Measurements from ENCODE around the gene JMJD8. TPM values are rescaled to one million over a fixed set of nuclear protein-coding genes. Genes with fewer than 3 reads are reported as not detected.

JMJD8 gene
- total RNA-seq, 4 donors from 2014 or later: 73.2 to 114 (median 88.1) TPM

- H3K9me3 ChIP-seq: no peaks in the 10 kb centered on the region
- H3K27me3 ChIP-seq: peaks cover 0 to 21% (median 0%) of the 10 kb centered on the region in 4 donors
- intact Hi-C loops (cut with DNase I): loop anchor here (5.0 kb wide), 2 partner anchors 48 to 233 kb away; partner anchors contain the start of gene DECR2
- peak overlapping the region; percentile 66 to 91 (median 82) for H3K4me3 ChIP-seq
- H3K27ac ChIP-seq (replicated peaks in 1 of 4): peak overlapping the region; percentile 93 to 98 (median 95)
- H3K4me1 ChIP-seq: peaks cover 29 to 49% (median 42%) of the 10 kb centered on the region in 4 donors
- peaks cover 10 to 24% (median 19%) of the 10 kb centered on the region in 4 donors for H3K36me3 ChIP-seq
- no peak for DNase-seq (ENCODE audit: extremely low spot score)
- WGBS: 3% methylated on average over 20 of the region's 55 CpGs
- TF ChIP-seq POLR2A (IDR thresholded peaks at IDR 0.05; ENCODE audit: low read depth) (peak; percentile 8), EP300 (IDR thresholded peaks at IDR 0.05) (no peak)
Measured at GRCh38 chr16:635573-636205, 48.4 kb downstream of the JMJD8 start.

DNA sequence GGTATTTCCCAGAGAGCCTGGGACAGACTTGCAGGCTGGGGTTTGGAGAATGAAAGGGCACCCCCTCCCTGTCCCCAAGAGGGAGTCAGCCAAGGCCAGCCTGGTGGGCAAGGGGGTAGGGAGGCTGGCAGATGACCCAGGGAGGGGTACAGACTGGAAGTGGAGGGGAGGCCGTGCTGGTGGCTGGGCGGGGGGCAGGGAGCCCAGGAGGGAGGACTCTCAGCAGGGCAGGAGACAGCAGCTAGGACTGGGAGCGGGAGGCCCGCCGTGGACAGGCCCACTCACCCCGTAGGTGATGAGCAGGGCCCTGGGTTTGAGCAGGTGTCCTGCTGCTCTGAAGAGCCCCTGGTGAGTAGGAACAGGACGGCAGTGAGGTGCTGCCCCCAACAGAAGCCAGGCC lies 49.1 kb downstream of the JMJD8 start:
- H3K4me1 ChIP-seq: peaks cover 34 to 52% (median 46%) of the 10 kb centered on the region in 4 donors
- H3K9me3 ChIP-seq: no peaks in the 10 kb centered on the region
- 79% methylated on average over 6 of the region's 7 CpGs for WGBS
- H3K4me3 ChIP-seq: peak overlapping the region; percentile 66 to 91 (median 82)
- intact Hi-C loops (cut with DNase I): loop anchor here (5.0 kb wide), 2 partner anchors 48 to 233 kb away; partner anchors contain the start of gene DECR2
- peaks cover 10 to 24% (median 19%) of the 10 kb centered on the region in 4 donors for H3K36me3 ChIP-seq
- no peak overlapping the region for H3K27ac ChIP-seq (replicated peaks in 1 of 4)
- TF ChIP-seq EP300 (IDR thresholded peaks at IDR 0.05) (no peak), POLR2A (IDR thresholded peaks at IDR 0.05; ENCODE audit: low read depth) (no peak), POLR2AphosphoS5 (IDR thresholded peaks at IDR 0.05) (no peak), CTCF (IDR thresholded peaks at IDR 0.05) (no peak)
- no peak for DNase-seq (ENCODE audit: extremely low spot score)
- H3K27me3 ChIP-seq: peaks cover 0 to 21% (median 0%) of the 10 kb centered on the region in 4 donors

GRCh38 chr16:634051-634670 lies 50.0 kb downstream of the JMJD8 start:
- peaks cover 10 to 25% (median 20%) of the 10 kb centered on the region in 4 donors for H3K36me3 ChIP-seq
- no peak for DNase-seq (ENCODE audit: extremely low spot score)
- no peak overlapping the region for H3K4me3 ChIP-seq
- H3K4me1 ChIP-seq: peaks cover 34 to 60% (median 53%) of the 10 kb centered on the region in 4 donors
- no peaks in the 10 kb centered on the region for H3K9me3 ChIP-seq
- intact Hi-C loops (cut with DNase I): no loop called here
- WGBS: 87% methylated on average over 20 of the region's 22 CpGs
- no peak for TF ChIP-seq POLR2AphosphoS5 (IDR thresholded peaks at IDR 0.05)
- TF ChIP-seq EP300 (IDR thresholded peaks at IDR 0.05): no peak
- no peak for TF ChIP-seq CTCF (IDR thresholded peaks at IDR 0.05)
- no peak for TF ChIP-seq POLR2A (IDR thresholded peaks at IDR 0.05; ENCODE audit: low read depth)
- H3K27ac ChIP-seq (replicated peaks in 1 of 4): no peak overlapping the region
- peaks cover 0 to 21% (median 0%) of the 10 kb centered on the region in 4 donors for H3K27me3 ChIP-seq

DNA sequence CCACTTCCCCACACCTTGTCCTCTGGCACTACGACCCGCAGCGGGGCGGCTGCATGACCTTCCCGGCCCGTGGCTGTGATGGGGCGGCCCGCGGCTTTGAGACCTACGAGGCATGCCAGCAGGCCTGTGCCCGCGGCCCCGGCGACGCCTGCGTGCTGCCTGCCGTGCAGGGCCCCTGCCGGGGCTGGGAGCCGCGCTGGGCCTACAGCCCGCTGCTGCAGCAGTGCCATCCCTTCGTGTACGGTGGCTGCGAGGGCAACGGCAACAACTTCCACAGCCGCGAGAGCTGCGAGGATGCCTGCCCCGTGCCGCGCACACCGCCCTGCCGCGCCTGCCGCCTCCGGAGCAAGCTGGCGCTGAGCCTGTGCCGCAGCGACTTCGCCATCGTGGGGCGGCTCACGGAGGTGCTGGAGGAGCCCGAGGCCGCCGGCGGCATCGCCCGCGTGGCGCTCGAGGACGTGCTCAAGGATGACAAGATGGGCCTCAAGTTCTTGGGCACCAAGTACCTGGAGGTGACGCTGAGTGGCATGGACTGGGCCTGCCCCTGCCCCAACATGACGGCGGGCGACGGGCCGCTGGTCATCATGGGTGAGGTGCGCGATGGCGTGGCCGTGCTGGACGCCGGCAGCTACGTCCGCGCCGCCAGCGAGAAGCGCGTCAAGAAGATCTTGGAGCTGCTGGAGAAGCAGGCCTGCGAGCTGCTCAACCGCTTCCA lies 50.6 kb downstream of the JMJD8 start:
- TF ChIP-seq POLR2AphosphoS5 (IDR thresholded peaks at IDR 0.05) (no peak), POLR2A (IDR thresholded peaks at IDR 0.05; ENCODE audit: low read depth) (no peak), CTCF (IDR thresholded peaks at IDR 0.05) (no peak), EP300 (IDR thresholded peaks at IDR 0.05) (no peak)
- intact Hi-C loops (cut with DNase I): no loop called here
- Histone ChIP-seq H3K27ac (replicated peaks in 1 of 4) (no peak overlapping the region), H3K4me1 (peaks cover 34 to 57% (median 52%) of the 10 kb centered on the region in 4 donors), H3K27me3 (peaks cover 0 to 21% (median 0%) of the 10 kb centered on the region in 4 donors), H3K36me3 (peaks cover 10 to 32% (median 25%) of the 10 kb centered on the region in 4 donors), H3K4me3 (no peak overlapping the region), H3K9me3 (no peaks in the 10 kb centered on the region)
- no peak for DNase-seq (ENCODE audit: extremely low spot score)
- WGBS: 97% methylated on average over 49 of the region's 74 CpGs

Measured in esophagus muscularis mucosa (tissue), 4 donors.